ENCODE data around the gene FARP1.

Gene FARP1

GRCh38 chr13:98377635-98378378 is 234.9 kb downstream of the FARP1 start:
- POLR2A ChIA-PET: no interaction called here
- no peak for TF ChIP-seq CTCF (IDR thresholded peaks at IDR 0.05; ENCODE audit: control extremely low read depth, extremely low read depth, low read depth, missing control alignments)
- CTCF ChIA-PET: no interaction called here
- DNase-seq (ENCODE audit: extremely low spot score): no peak

GRCh38 chr13:98384739-98385138 is 241.8 kb downstream of the FARP1 start:
- POLR2A ChIA-PET: no interaction called here
- TF ChIP-seq CTCF (IDR thresholded peaks at IDR 0.05; ENCODE audit: control extremely low read depth, extremely low read depth, low read depth, missing control alignments): no peak
- DNase-seq (ENCODE audit: extremely low spot score): no peak
- CTCF ChIA-PET: no interaction called here

- ChIA-PET POLR2A (no interaction called here), CTCF (interaction anchor here (0.8 to 1.3 kb wide), 3 partner anchors 14 to 268 kb away, joined by 3 read pairs; no protein-coding TSS in a partner anchor)
- no peak for TF ChIP-seq CTCF (IDR thresholded peaks at IDR 0.05; ENCODE audit: control extremely low read depth, extremely low read depth, low read depth, missing control alignments)
- no peak for DNase-seq (ENCODE audit: extremely low spot score)
Observed at GRCh38 chr13:98385606-98386005, 242.7 kb downstream of the FARP1 start.

GRCh38 chr13:98386637-98387036 is 243.7 kb downstream of the FARP1 start:
- ChIA-PET CTCF (interaction anchor here (1.3 kb wide), 1 partner anchor 19 kb away, joined by 3 read pairs; no protein-coding TSS in a partner anchor), POLR2A (no interaction called here)
- no peak for TF ChIP-seq CTCF (IDR thresholded peaks at IDR 0.05; ENCODE audit: control extremely low read depth, extremely low read depth, low read depth, missing control alignments)

GRCh38 chr13:98389319-98389718 is 246.4 kb downstream of the FARP1 start:
- TF ChIP-seq CTCF (IDR thresholded peaks at IDR 0.05; ENCODE audit: control extremely low read depth, extremely low read depth, low read depth, missing control alignments): no peak
- ChIA-PET CTCF (no interaction called here), POLR2A (no interaction called here)
- DNase-seq (ENCODE audit: extremely low spot score): no peak

More at GRCh38 chr13:98386637-98387036, 243.7 kb downstream of the FARP1 start:
- DNase-seq (ENCODE audit: extremely low spot score): no peak

- TF ChIP-seq CTCF (IDR thresholded peaks at IDR 0.05; ENCODE audit: control extremely low read depth, extremely low read depth, low read depth, missing control alignments): no peak
- CTCF ChIA-PET: interaction anchor here (0.6 to 1.1 kb wide), 2 partner anchors 9 to 13 kb away, joined by 3 read pairs; no protein-coding TSS in a partner anchor
- DNase-seq (ENCODE audit: extremely low spot score): no peak
- POLR2A ChIA-PET: no interaction called here
Observed at GRCh38 chr13:98390086-98390715, 247.3 kb downstream of the FARP1 start.
